ENCODE measurements around the gene ATP6V1E1. TPM values are rescaled to one million over a fixed set of nuclear protein-coding genes. Genes with fewer than 3 reads are reported as not detected.
A peak's percentile ranks its signal among the peaks of the same experiment; 100 is the strongest.

The ATP6V1E1 gene
- polyA plus RNA-seq, 2 of the 4 experiments (the other 2 are of a cell fraction) = 112 to 123 TPM

- Histone ChIP-seq H3K9me3 (no peaks in the 10 kb centered on the region), H3K4me1 (peaks cover 20% of the 10 kb centered on the region), H3K27ac (peak within 1 kb of the TSS; percentile 88 to 99), H3K4me3 (peak within 1 kb of the TSS; percentile 71), H3K4me2 (peak within 1 kb of the TSS; percentile 84)
- TF ChIP-seq NR3C1 (IDR thresholded peaks at IDR 0.05) = no peak
- no peak for TF ChIP-seq FOSL2 (IDR thresholded peaks at IDR 0.05)
- TF ChIP-seq FOSL2 (CRISPR knock-in tag; IDR thresholded peaks at IDR 0.05) = peak; percentile 23; the same call in 1 of the 2 replicates
- TF ChIP-seq SREBF2 (IDR thresholded peaks at IDR 0.05) = no peak
- TF ChIP-seq KDM1A (IDR thresholded peaks at IDR 0.05; ENCODE audit: low read depth) = no peak
- TF ChIP-seq PBX3 (IDR thresholded peaks at IDR 0.05) = no peak
- no peak for TF ChIP-seq ZC3H11A (IDR thresholded peaks at IDR 0.05)
- TF ChIP-seq HMGXB4 (CRISPR knock-in tag; IDR thresholded peaks at IDR 0.05; ENCODE audit: borderline replicate concordance) = peak; percentile 40; the same call in 1 of the 2 replicates
- no peak for TF ChIP-seq HOXB5 (CRISPR knock-in tag; IDR thresholded peaks at IDR 0.05)
- TF ChIP-seq TP53 (CRISPR knock-in tag; IDR thresholded peaks at IDR 0.05) = peak; percentile 48; the same call in 1 of the 2 replicates
- peak; percentile 75 for TF ChIP-seq PHF8 (IDR thresholded peaks at IDR 0.05; ENCODE audit: borderline replicate concordance, low read depth)
- TF ChIP-seq JUN (IDR thresholded peaks at IDR 0.05) = peak; percentile 86 to 87
- TF ChIP-seq BCL3 (IDR thresholded peaks at IDR 0.05) = peak; percentile 75; the same call in 2 of the 3 replicates
- peak; percentile 71 for TF ChIP-seq POLR2A (IDR thresholded peaks at IDR 0.05; ENCODE audit: low read length)
- DNase-seq (ENCODE audit: low read depth in 1 of 2, low spot score in 1 of 2) (peak; percentile 75 to 91), ATAC-seq (peak; percentile 95 to 96), FAIRE-seq (no peak)
- under 1% methylated on average over 27 of the region's 70 CpGs for WGBS (ENCODE audit: missing lambda C conversion rate)
- ChIA-PET POLR2A (interaction anchor here (0.6 to 1.4 kb wide), 9 partner anchors 9 to 467 kb away, joined by 3 to 5 read pairs (median 3); no protein-coding TSS in a partner anchor), CTCF (interaction anchor here (1.0 to 1.5 kb wide), 2 partner anchors 84 to 104 kb away, joined by 3 to 4 read pairs; no protein-coding TSS in a partner anchor)
Observed at GRCh38 chr22:17638432-17639246, 10.1 kb upstream of the ATP6V1E1 start, which contains the start of gene BCL2L13. BCL2L13 (plus strand) TSS chr22:17638757; CDS start chr22:17655712, 16,955 bp downstream.

- ChIA-PET CTCF (interaction anchor here (1.0 kb wide), 1 partner anchor 84 kb away, joined by 3 read pairs; no protein-coding TSS in a partner anchor), POLR2A (interaction anchor here (1.1 to 1.3 kb wide), 2 partner anchors 12 to 36 kb away, joined by 3 read pairs; no protein-coding TSS in a partner anchor)
- peak in 1 of 2 experiments; percentile 33 for DNase-seq (ENCODE audit: low read depth in 1 of 2, low spot score in 1 of 2)
- H3K4me2 ChIP-seq = peak overlapping the region; percentile 69
- H3K9me3 ChIP-seq = no peaks in the 10 kb centered on the region
- TF ChIP-seq NPAS2 (CRISPR knock-in tag; IDR thresholded peaks at IDR 0.05; ENCODE audit: borderline replicate concordance) (no peak), ESRRA (IDR thresholded peaks at IDR 0.05; ENCODE audit: borderline replicate concordance, low read length) (no peak), MAX (IDR thresholded peaks at IDR 0.05) (no peak), TP53 (CRISPR knock-in tag; IDR thresholded peaks at IDR 0.05) (0 out of 2 replicates have a peak, but pooled peaks have one; percentile 33)
- H3K27ac ChIP-seq = peak overlapping the region; percentile 88 to 99
- 5% methylated on average over 10 of the region's 10 CpGs for WGBS (ENCODE audit: missing lambda C conversion rate)
- H3K4me3 ChIP-seq = peak overlapping the region; percentile 71
- peaks cover 25% of the 10 kb centered on the region for H3K4me1 ChIP-seq
- peak; percentile 63 to 69; a peak in 5 of 6 replicates for ATAC-seq
- no peak for FAIRE-seq
Observed at GRCh38 chr22:17638182-17638431, 9.6 kb upstream of the ATP6V1E1 start.
